GM19324 (cell line): ENCODE results near the gene CFAP20DC.
"Not testable (repeated sequence)": the region's sequence is repeated elsewhere in the genome, so short reads cannot be mapped to it uniquely, and the experiment has no call there.

Experiments used
- ATAC-seq: cut with Tn5 transposase; IDR thresholded peaks from one replicate; pipeline ENCODE4 v1.9.1; 2021; ENCODE audit warnings: mild to moderate bottlenecking, moderate library complexity; ENCODE audit not compliant: unreplicated experiment, low FRiP score

The CFAP20DC gene

GRCh38 chr3:59049671-59050331 is at the start of gene CFAP20DC:
TSS of gene CFAP20DC (minus strand) at chr3:59050025. CDS start at chr3:59049631, 394 bp downstream.
- ATAC-seq = peak; percentile 100

DNA sequence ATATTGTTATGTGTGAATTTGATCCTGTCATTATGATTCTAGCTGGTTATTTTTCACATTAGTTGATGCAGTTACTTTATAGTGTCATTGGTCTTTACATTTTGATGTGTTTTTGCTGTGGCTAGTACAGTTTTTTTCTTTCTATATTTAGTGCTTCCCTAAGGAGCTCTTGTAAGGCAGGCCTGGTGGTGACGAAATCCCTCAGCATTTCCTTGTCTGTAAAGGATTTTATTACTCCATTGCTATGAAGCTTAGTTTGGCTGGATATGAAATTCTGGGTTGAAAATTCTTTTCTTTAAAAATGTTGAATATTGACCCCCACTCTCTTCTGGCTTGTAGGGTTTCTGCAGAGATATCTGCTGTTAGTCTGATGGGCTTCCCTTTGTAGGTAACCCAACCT is 48.7 kb upstream of the CFAP20DC start:
- ATAC-seq = not testable (repeated sequence)

DNA sequence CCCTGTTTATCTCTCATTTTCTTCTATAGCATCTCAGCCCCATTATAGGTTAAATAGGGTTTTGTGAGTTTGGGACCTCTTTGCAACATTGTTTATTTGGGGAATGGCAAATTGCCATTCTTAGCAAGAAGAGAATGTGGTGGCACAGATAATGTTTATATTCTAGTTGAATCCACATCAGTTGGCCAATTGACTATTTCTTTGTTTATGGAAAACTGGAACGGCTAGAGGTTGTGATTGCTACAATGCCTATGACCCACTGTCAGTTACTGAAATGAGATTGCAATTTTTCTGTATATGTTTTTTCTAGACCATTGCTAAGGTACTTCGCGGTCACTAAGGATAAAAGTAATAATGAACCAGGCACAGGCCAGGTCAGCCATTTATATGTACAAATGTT is 44.6 kb upstream of the CFAP20DC start:
- no peak for ATAC-seq

- ATAC-seq = no peak
These were observed 43.7 kb upstream of the CFAP20DC start for GRCh38 chr3:59093521-59093920.

DNA sequence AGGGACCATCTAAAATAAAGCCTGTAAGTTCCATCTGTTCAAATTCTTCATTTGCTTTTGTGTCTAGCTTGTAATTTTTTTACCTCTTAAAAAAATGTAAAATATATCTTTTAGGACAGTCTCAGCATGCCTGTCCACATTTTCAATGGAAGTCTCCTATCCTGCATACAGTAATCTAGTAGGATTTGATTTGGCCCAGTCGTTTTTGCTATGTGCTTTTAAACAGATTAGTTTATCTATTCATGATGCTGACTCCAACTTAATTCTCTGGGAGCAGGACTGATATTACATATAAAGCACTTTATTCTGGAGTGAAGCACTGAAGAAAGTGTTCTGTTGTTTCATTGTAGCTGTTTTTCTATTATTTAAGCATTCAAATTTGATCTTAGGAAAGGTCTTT is 38.9 kb upstream of the CFAP20DC start:
- no peak for ATAC-seq

DNA sequence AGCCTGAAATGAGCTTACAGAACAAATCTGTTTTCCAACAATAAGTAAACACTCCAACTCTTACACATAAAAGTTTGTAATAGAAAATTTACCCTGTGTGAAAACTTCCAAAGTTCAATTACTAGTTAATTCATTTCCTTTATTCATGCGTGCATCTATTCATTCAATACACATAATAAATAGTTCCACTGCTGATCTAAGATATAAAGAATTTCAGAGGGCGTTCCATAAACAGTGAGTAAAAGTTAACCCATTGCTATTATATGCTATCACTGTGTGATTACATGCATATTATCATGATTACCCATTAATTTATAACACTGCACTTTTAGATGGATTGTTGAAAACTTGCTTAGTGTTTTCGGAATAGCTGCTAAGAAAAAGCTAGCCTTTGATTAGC is 36.2 kb upstream of the CFAP20DC start:
- ATAC-seq = no peak

GRCh38 chr3:59084583-59084982 is 34.8 kb upstream of the CFAP20DC start:
- no peak for ATAC-seq

GRCh38 chr3:59082106-59082505 is 32.3 kb upstream of the CFAP20DC start:
- ATAC-seq = no peak

- ATAC-seq = no peak
These were observed 31.2 kb upstream of the CFAP20DC start for GRCh38 chr3:59081071-59081470.

- ATAC-seq = no peak
These were observed 30.1 kb upstream of the CFAP20DC start for GRCh38 chr3:59079962-59080361.

DNA sequence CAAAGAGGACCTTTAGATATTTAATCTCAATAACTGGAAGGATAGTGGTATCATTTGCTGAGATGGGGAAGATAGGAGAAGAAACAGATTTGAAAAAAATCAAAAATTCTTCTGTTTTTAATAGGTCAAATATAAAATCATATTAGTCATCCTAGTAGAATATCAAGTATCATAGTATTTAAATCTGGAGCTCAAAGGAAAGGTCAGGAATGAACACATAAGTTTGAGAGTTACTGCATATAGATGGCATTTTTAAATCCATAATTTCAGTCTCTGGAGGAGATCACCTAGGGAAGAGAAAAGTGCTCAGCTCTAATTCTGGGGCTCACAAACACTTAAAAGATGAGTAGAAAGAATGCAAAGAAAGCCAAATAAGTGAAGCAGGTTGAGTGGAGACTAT is 24.9 kb upstream of the CFAP20DC start:
- ATAC-seq = no peak

- ATAC-seq = no peak
These were observed 22.9 kb upstream of the CFAP20DC start for GRCh38 chr3:59072681-59073080.

DNA sequence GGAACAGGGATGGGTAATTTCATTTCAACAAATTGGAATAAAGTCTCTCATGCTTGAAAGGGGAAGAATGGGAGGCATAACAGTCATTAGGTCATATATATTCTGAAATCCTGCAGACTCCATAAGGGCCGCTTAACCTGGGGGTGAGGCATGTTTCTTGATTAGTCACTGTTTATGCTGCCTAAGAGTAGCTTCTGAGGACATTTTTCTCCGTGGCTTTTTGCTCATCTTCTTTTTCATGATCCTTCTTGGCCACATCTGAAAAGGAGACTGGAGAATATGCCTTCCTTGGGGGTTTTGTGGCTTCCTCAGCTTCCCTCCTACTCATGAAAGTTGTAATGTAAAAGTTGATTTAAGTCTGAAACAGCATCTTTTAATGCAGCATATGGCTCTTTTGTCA is 20.0 kb upstream of the CFAP20DC start:
- no peak for ATAC-seq

GRCh38 chr3:59065240-59065639 is 15.4 kb upstream of the CFAP20DC start:
- no peak for ATAC-seq

DNA sequence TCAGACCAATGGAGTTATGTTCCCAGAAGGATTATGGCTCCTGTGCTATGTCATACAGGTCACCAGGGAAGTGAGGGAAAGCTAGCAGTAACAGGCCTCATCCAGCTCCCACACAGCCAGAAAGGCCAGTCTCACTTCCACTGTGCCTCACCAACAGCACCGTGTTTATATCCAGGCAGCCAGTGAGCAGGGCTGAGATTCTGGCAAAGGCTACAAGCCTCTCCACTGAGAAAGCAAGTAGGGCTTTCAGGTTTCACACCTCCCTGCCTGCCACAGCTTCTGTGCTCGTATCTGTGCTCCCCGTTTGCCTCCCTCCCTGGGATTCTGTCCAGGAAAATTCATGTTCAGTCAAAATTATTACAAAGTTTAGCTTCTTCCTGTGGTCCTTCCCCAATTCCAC is 14.9 kb upstream of the CFAP20DC start:
- no peak for ATAC-seq

- ATAC-seq = no peak
These were observed 14.5 kb upstream of the CFAP20DC start for GRCh38 chr3:59064276-59064675.

- ATAC-seq = no peak
These were observed 6.9 kb upstream of the CFAP20DC start for GRCh38 chr3:59056706-59057105.

DNA sequence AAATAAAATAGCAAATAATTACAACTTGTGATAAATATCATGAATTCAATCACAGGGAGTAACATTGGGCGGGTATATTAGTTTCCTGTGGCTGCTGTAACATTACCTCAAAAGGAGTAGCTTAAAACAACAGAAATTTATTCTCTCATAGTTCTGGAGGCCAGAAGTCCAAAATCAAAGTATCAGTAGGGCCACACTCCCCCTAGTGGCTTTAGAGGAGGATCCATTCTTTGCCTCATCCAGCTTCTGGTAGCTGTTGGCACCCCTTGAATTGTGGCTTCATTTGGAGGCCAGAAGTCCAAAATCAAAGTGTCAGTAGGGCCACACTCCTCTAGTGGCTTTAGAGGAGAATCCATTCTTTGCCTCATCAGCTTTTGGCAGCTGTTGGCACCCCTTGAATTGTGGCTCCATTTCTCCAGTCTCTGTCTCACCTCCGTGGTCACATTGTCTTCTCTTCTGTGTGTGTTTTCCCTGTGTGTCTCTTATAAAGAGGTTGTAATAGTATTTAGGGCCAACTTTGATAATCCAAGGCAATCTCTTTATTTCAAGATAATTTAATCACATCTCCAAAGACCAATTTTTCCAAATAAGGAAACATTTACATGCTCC is 3.1 kb upstream of the CFAP20DC start:
- ATAC-seq = no peak

DNA sequence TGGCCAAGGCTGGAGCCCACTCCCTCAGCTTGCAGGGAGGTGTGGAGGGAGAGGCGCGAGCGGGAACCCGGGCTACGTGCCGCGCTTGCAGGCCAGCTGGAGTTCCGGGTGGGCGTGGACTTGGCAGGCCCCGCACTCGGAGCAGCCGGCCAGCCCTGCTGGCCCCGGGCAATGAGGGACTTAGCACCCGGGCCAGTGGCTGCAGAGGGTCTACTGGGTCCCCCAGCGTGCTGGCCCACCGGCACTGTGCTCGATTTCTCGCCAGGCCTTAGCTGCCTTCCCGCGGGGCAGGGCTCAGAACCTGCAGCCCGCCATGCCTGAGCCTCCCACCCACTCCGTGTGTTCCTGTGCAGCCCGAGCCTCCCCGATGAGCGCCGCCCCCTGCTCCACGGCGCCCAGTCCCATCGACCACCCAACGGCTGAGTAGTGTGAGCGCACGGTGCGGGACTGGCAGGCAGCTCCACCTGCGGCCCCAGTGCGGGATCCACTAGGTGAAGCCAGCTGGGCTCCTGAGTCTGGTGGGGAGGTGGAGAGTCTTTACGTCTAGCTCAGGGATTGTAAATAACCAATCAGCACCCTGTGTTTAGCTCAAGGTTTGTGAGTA is 1.1 kb upstream of the CFAP20DC start:
- not testable (repeated sequence) for ATAC-seq

DNA sequence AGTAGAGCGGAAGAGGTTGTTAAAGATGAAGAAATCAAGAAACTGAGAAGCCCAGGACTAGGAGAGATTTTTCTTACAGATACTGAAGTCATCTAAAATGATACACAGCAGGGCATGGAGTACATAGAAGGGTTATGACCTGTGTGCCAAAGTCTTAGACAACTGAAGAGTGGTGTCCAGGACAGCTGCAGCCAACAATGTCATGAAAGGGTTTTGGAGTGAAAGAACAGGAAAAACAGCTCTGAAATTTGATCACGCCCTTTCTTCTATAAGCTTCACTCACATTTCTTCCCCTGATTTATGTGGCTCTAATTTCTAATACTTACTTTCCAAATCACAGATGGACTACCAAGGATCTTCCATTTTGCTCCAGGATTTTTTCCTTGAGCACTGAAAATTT is 3.0 kb downstream of the CFAP20DC start:
- no peak for ATAC-seq

DNA sequence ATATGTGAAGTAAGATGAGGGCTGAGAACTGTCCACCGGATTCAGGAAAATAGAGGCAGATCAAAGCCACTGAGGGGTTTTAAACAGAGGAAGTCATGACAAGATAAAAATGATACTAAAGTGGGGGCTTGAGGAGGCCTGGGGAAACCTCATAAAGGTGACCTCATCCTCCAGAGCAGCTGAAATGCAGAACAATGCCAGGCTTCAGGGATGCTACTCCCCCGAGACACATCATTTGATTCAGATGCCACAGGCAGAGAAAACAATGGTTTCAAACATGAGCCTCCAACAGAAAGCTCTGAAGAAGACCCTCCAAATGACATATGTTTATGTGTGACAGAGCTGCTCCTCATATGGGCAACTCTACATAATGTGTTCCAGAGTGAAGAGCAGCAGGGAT is 6.4 kb downstream of the CFAP20DC start:
- ATAC-seq = no peak

DNA sequence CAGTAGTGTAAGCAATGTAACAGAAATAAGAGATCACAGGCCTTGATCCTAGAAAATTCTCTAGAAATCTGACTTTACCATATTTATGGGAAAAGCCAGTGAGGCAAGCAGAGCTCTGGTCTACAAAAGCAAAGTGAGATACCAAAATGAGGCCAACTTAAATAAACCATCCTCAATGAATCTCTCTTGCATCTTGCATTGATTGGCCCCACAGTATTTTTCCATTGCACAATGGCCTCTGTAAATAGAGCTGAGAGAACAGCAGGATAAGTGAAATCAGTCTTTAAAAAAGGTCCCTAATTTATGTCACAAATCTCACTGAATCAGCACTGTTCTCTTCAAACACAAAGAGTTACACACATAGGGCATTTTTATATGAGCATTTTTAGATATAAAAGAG is 8.9 kb downstream of the CFAP20DC start:
- ATAC-seq = no peak
